H9 (cell line): ENCODE measurements around the gene COP1. TPM values are rescaled to one million over a fixed set of nuclear protein-coding genes. Genes with fewer than 3 reads are reported as not detected.

ENCODE experiments used
- DNase-seq: peaks from one replicate; pipeline ENCODE4 v3.0.0-alpha.2; 2017
- H2AFZ ChIP-seq: one replicate; pipeline ENCODE4 v1.6.1; 2013; ENCODE audit warnings: mild to moderate bottlenecking, low read length, control low read depth, moderate library complexity
- H2AK5ac ChIP-seq: 2 replicates; pipeline ENCODE4 v1.6.1; 2013; ENCODE audit warnings: low read length, control low read depth, mixed read lengths; ENCODE audit not compliant: insufficient read length
- H2BK120ac ChIP-seq: one replicate; pipeline ENCODE4 v1.6.1; 2013; ENCODE audit warnings: low read depth, mild to moderate bottlenecking, low read length, control low read depth, inconsistent platforms; ENCODE audit not compliant: poor library complexity, severe bottlenecking
- H2BK12ac ChIP-seq: 2 replicates; pipeline ENCODE4 v1.6.1; 2013; ENCODE audit warnings: low read length, control low read depth, mixed read lengths, low read depth; ENCODE audit not compliant: insufficient read length
- H2BK15ac ChIP-seq: 2 replicates; pipeline ENCODE4 v1.6.1; 2013; ENCODE audit warnings: low read depth, low read length, control low read depth
- H2BK20ac ChIP-seq: one replicate; pipeline ENCODE4 v1.6.1; 2013; ENCODE audit warnings: low read depth, mild to moderate bottlenecking, low read length, control low read depth, inconsistent platforms; ENCODE audit not compliant: poor library complexity, severe bottlenecking
- H2BK5ac ChIP-seq: 2 replicates; pipeline ENCODE4 v1.6.1; 2013; ENCODE audit warnings: low read length, control low read depth, mixed read lengths; ENCODE audit not compliant: insufficient read length
- H3K14ac ChIP-seq: 2 replicates; pipeline ENCODE4 v1.6.1; 2013; ENCODE audit warnings: low read length, control low read depth; ENCODE audit not compliant: insufficient read depth
- H3K18ac ChIP-seq: 2 replicates; pipeline ENCODE4 v1.6.1; 2013; ENCODE audit warnings: low read depth, mild to moderate bottlenecking, mixed read lengths, low read length, control low read depth; ENCODE audit not compliant: insufficient read length
- H3K23ac ChIP-seq: 2 replicates; pipeline ENCODE4 v1.6.1; 2013; ENCODE audit warnings: low read length, control low read depth, mixed read lengths, low read depth; ENCODE audit not compliant: insufficient read length
- H3K23me2 ChIP-seq: 2 replicates; pipeline ENCODE4 v1.6.1; 2013; ENCODE audit warnings: low read depth, mild to moderate bottlenecking, mixed read lengths, low read length, control low read depth; ENCODE audit not compliant: insufficient read length, poor library complexity, severe bottlenecking
- H3K27ac ChIP-seq: 2 replicates; pipeline ENCODE4 v1.5.1; 2013; ENCODE audit warnings: low read length, control low read depth, mixed read lengths, low read depth; ENCODE audit not compliant: insufficient read length
- H3K27me3 ChIP-seq: 2 replicates; pipeline ENCODE4 v1.6.1; 2013; ENCODE audit warnings: low read length, control low read depth, inconsistent platforms; ENCODE audit not compliant: insufficient read depth
- H3K4ac ChIP-seq: 2 replicates; pipeline ENCODE4 v1.6.1; 2013; ENCODE audit warnings: low read depth, mild to moderate bottlenecking, control low read depth, inconsistent platforms, low read length, moderate library complexity
- H3K4me1 ChIP-seq: 2 replicates; pipeline ENCODE4 v1.6.1; 2013; ENCODE audit warnings: low read length, control low read depth, inconsistent platforms; ENCODE audit not compliant: insufficient read depth
- H3K4me2 ChIP-seq: 2 replicates; pipeline ENCODE4 v1.6.1; 2013; ENCODE audit warnings: low read length, control low read depth, mixed read lengths; ENCODE audit not compliant: insufficient read length, insufficient read depth
- H3K56ac ChIP-seq: 2 replicates; pipeline ENCODE4 v1.6.1; 2013; ENCODE audit warnings: low read depth, mild to moderate bottlenecking, mixed read lengths, low read length, control low read depth; ENCODE audit not compliant: insufficient read length
- H3K79me1 ChIP-seq: 2 replicates; pipeline ENCODE4 v1.6.1; 2013; ENCODE audit warnings: low read depth, mild to moderate bottlenecking, moderate library complexity, low read length, control low read depth, inconsistent platforms; ENCODE audit not compliant: insufficient read depth, poor library complexity, severe bottlenecking
- H3K79me2 ChIP-seq: 2 replicates; pipeline ENCODE4 v1.6.1; 2013; ENCODE audit warnings: low read length, control low read depth, inconsistent platforms; ENCODE audit not compliant: insufficient read depth
- H3K9ac ChIP-seq: 2 replicates; pipeline ENCODE4 v1.6.1; 2013; ENCODE audit warnings: low read length, control low read depth, mixed read lengths; ENCODE audit not compliant: insufficient read length; ENCODE audit errors: extremely low read depth
- H3K9me3 ChIP-seq: one replicate; pipeline ENCODE4 v1.6.1; 2013; ENCODE audit warnings: low read depth, low read length, inconsistent platforms; ENCODE audit not compliant: control insufficient read depth
- H3T11ph ChIP-seq: one replicate; pipeline ENCODE4 v1.6.1; 2013; ENCODE audit warnings: mild to moderate bottlenecking, low read length, control low read depth, inconsistent platforms
- H4K20me1 ChIP-seq: one replicate; pipeline ENCODE4 v1.6.1; 2013; ENCODE audit not compliant: control insufficient read depth, insufficient read length, insufficient read depth
- H4K5ac ChIP-seq: 2 replicates; pipeline ENCODE4 v1.6.1; 2013; ENCODE audit warnings: low read depth, mild to moderate bottlenecking, mixed read lengths, low read length, control low read depth; ENCODE audit not compliant: insufficient read length
- H4K8ac ChIP-seq: replicated peaks from 2 replicates; pipeline ENCODE4 v1.6.1; 2013; ENCODE audit warnings: low read length, control low read depth, mixed read lengths, low read depth; ENCODE audit not compliant: insufficient read length
- H4K91ac ChIP-seq: 2 replicates; pipeline ENCODE4 v1.6.1; 2013; ENCODE audit warnings: low read depth, mild to moderate bottlenecking, moderate library complexity, mixed read lengths, low read length, control low read depth; ENCODE audit not compliant: insufficient read length
- H3K27ac Mint-ChIP-seq, 3 experiments: 2 replicates in 2 of 3; 3 replicates in 1 of 3; pipeline ENCODE4 v1.8.0; 2020 to 2021; ENCODE audit warnings: mixed read lengths in 3 of 3, mild to moderate bottlenecking in 1 of 3, moderate library complexity in 1 of 3
- H3K27me3 Mint-ChIP-seq: 2 replicates; pipeline ENCODE4 v1.8.0; 2021; ENCODE audit warnings: low read depth, mild to moderate bottlenecking, moderate library complexity, mixed read lengths
- H3K36me3 Mint-ChIP-seq, 3 experiments: 2 replicates in 2 of 3; 3 replicates in 1 of 3; pipeline ENCODE4 v1.8.0; 2020 to 2021; ENCODE audit warnings: low read depth in 3 of 3, mixed read lengths in 3 of 3; ENCODE audit not compliant: insufficient read depth in 1 of 3
- H3K4me1 Mint-ChIP-seq, 2 experiments: 2 replicates each; pipeline ENCODE4 v1.8.0; 2020; ENCODE audit warnings: mixed read lengths in 2 of 2
- H3K4me3 Mint-ChIP-seq, 2 experiments: 2 replicates in 1 of 2; 3 replicates in 1 of 2; pipeline ENCODE4 v1.8.0; 2020 to 2021; ENCODE audit warnings: mild to moderate bottlenecking in 2 of 2, mixed read lengths in 2 of 2, moderate library complexity in 1 of 2
- H3K9me3 Mint-ChIP-seq, 2 experiments: 2 replicates in 1 of 2; 3 replicates in 1 of 2; pipeline ENCODE4 v1.8.0; 2020; ENCODE audit warnings: mild to moderate bottlenecking in 2 of 2, mixed read lengths in 2 of 2, moderate library complexity in 1 of 2
- WGBS: extraction: QIAGEN DNeasy Blood & Tissue Kit; methylation state at CpG from one replicate; pipeline ENCODE4 v1.1.7; 2013; ENCODE audit warnings: missing lambda C conversion rate, low lambda C conversion rate, mixed read lengths; ENCODE audit not compliant: insufficient read length; ENCODE audit errors: extremely low coverage; 5-methylcytosine and 5-hydroxymethylcytosine counted together
- total RNA-seq: library from RNA; stranded (reverse); gene quantifications from 2 replicates; pipeline ENCODE4 v1.2.1, GENCODE V29; 2021
- TF ChIP-seq, protein P1 (sequence below): fragments of 200-600 bp; sonication (generic); conservative IDR thresholded peaks from 3 replicates; pipeline ENCODE4 v1.8.0; 2021; ENCODE audit warnings: antibody characterized with exemption, mild to moderate bottlenecking

COP1 gene
- total RNA-seq, 1 experiment from 2014 or later: 41.3 TPM

- Histone ChIP-seq H3K14ac (no peak overlapping the region), H4K8ac (no peak overlapping the region), H3K9me3 (no peaks in the 10 kb centered on the region), H2BK120ac (no peak overlapping the region), H3K4ac (no peak overlapping the region), H3K23ac (no peak overlapping the region), H2BK12ac (no peak overlapping the region), H3K4me2 (no peak overlapping the region), H2BK15ac (no peak overlapping the region), H3K79me2 (no peaks in the 10 kb centered on the region), H3K27ac (no peak overlapping the region), H3K79me1 (no peaks in the 10 kb centered on the region), H2BK20ac (no peak overlapping the region), H4K20me1 (no peaks in the 10 kb centered on the region), H3K18ac (no peak overlapping the region), H2AK5ac (no peak overlapping the region), H4K5ac (no peak overlapping the region), H4K91ac (no peak overlapping the region), H3K23me2 (no peaks in the 10 kb centered on the region), H2BK5ac (no peak overlapping the region), H3K9ac (no peak overlapping the region), H3T11ph (no peak overlapping the region), H3K27me3 (peaks cover 49% of the 10 kb centered on the region), H3K4me1 (no peaks in the 10 kb centered on the region), H2AFZ (no peak overlapping the region), H3K56ac (no peak overlapping the region)
- Mint-ChIP-seq H3K36me3 (no peaks in the 10 kb centered on the region; a peak in 1 of 7 replicates), H3K4me1 (no peaks in the 10 kb centered on the region), H3K4me3 (no peak overlapping the region), H3K9me3 (no peaks in the 10 kb centered on the region), H3K27me3 (peaks cover 100% of the 10 kb centered on the region), H3K27ac (no peak overlapping the region)
- TF ChIP-seq, protein P1, sequence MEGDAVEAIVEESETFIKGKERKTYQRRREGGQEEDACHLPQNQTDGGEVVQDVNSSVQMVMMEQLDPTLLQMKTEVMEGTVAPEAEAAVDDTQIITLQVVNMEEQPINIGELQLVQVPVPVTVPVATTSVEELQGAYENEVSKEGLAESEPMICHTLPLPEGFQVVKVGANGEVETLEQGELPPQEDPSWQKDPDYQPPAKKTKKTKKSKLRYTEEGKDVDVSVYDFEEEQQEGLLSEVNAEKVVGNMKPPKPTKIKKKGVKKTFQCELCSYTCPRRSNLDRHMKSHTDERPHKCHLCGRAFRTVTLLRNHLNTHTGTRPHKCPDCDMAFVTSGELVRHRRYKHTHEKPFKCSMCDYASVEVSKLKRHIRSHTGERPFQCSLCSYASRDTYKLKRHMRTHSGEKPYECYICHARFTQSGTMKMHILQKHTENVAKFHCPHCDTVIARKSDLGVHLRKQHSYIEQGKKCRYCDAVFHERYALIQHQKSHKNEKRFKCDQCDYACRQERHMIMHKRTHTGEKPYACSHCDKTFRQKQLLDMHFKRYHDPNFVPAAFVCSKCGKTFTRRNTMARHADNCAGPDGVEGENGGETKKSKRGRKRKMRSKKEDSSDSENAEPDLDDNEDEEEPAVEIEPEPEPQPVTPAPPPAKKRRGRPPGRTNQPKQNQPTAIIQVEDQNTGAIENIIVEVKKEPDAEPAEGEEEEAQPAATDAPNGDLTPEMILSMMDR: no peak
- WGBS: no CpG with 5 or more reads among the region's 1 CpG
- DNase-seq: no peak
Observed at GRCh38 chr1:175895966-175896365, 311.1 kb downstream of the COP1 start.
